ENCODE measurements around the gene NXPH1. TPM values are rescaled to one million over a fixed set of nuclear protein-coding genes. Genes with fewer than 3 reads are reported as not detected.

NXPH1 gene
- total RNA-seq, 1 experiment from 2014 or later: 0.59 TPM

DNA sequence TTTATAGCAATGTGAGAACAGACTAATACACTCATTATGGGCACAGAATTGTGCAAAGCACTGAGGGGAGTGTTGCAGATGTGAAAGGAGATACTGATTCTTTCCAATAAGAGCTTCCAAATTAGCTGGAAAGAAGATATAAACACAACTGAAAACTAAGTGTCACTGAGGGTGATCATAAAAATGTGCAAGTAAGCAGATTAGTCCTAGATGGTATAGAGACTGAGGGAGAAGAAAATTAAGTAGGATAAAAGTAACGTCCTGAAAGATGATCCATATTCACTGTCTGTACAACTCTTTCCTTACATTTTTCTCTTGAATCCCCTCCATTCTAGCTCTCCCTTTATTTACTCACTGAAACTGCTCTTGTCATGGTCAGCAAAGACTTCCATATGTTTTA, 11.2 kb upstream of the NXPH1 start (continued):
- no peak for TF ChIP-seq ZBTB21 (CRISPR knock-in tag; IDR thresholded peaks at IDR 0.05; ENCODE audit: borderline replicate concordance)

DNA sequence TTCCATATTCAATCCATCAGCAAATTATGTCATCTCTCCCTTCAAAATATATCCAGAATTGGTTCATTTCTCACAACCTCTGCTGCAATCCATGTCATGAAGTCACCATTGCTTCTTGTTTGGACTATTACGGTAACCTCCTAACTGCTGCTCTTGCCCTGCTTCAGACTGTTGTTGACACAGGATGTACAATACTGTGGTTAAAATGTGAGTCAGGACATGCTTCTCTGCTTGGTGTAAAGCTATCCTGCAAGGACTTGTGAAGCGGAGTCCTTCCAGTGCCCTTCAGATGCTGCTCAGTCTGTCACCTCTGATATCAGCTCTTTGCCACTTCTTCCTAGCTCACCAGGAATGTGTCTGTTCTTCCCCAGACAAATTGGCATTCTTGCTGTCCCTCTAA, 10.4 kb upstream of the NXPH1 start:
- Mint-ChIP-seq H3K4me1 (no peaks in the 10 kb centered on the region), H3K27ac (no peak overlapping the region), H3K27me3 (ENCODE audit: low read depth) (no peaks in the 10 kb centered on the region), H3K4me3 (no peak overlapping the region), H3K36me3 (no peaks in the 10 kb centered on the region), H3K9me3 (no peaks in the 10 kb centered on the region)
- ChIA-PET CTCF (no interaction called here), POLR2A (no interaction called here)
- DNase-seq (ENCODE audit: low spot score) (no peak), ATAC-seq (no peak)
- no peak for TF ChIP-seq EMX1 (CRISPR knock-in tag; IDR thresholded peaks at IDR 0.05)
- TF ChIP-seq, protein P1, sequence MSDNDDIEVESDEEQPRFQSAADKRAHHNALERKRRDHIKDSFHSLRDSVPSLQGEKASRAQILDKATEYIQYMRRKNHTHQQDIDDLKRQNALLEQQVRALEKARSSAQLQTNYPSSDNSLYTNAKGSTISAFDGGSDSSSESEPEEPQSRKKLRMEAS (CRISPR knock-in tag; IDR thresholded peaks at IDR 0.05): no peak
- TF ChIP-seq ATF1 (CRISPR knock-in tag; IDR thresholded peaks at IDR 0.05): no peak
- TF ChIP-seq GABPB1 (CRISPR knock-in tag; IDR thresholded peaks at IDR 0.05): no peak
- TF ChIP-seq, protein P2, sequence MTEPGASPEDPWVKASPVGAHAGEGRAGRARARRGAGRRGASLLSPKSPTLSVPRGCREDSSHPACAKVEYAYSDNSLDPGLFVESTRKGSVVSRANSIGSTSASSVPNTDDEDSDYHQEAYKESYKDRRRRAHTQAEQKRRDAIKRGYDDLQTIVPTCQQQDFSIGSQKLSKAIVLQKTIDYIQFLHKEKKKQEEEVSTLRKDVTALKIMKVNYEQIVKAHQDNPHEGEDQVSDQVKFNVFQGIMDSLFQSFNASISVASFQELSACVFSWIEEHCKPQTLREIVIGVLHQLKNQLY (CRISPR knock-in tag; IDR thresholded peaks at IDR 0.05): no peak
- no peak for TF ChIP-seq ZNF138 (CRISPR knock-in tag; conservative IDR thresholded peaks at IDR 0.05)
- TF ChIP-seq, protein P3, sequence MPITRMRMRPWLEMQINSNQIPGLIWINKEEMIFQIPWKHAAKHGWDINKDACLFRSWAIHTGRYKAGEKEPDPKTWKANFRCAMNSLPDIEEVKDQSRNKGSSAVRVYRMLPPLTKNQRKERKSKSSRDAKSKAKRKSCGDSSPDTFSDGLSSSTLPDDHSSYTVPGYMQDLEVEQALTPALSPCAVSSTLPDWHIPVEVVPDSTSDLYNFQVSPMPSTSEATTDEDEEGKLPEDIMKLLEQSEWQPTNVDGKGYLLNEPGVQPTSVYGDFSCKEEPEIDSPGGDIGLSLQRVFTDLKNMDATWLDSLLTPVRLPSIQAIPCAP (CRISPR knock-in tag; IDR thresholded peaks at IDR 0.05): no peak
- no peak for TF ChIP-seq HMGA2 (CRISPR knock-in tag; IDR thresholded peaks at IDR 0.05)
- TF ChIP-seq, protein P4, sequence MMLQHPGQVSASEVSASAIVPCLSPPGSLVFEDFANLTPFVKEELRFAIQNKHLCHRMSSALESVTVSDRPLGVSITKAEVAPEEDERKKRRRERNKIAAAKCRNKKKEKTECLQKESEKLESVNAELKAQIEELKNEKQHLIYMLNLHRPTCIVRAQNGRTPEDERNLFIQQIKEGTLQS (CRISPR knock-in tag; conservative IDR thresholded peaks at IDR 0.05): no peak
- TF ChIP-seq, protein P5, sequence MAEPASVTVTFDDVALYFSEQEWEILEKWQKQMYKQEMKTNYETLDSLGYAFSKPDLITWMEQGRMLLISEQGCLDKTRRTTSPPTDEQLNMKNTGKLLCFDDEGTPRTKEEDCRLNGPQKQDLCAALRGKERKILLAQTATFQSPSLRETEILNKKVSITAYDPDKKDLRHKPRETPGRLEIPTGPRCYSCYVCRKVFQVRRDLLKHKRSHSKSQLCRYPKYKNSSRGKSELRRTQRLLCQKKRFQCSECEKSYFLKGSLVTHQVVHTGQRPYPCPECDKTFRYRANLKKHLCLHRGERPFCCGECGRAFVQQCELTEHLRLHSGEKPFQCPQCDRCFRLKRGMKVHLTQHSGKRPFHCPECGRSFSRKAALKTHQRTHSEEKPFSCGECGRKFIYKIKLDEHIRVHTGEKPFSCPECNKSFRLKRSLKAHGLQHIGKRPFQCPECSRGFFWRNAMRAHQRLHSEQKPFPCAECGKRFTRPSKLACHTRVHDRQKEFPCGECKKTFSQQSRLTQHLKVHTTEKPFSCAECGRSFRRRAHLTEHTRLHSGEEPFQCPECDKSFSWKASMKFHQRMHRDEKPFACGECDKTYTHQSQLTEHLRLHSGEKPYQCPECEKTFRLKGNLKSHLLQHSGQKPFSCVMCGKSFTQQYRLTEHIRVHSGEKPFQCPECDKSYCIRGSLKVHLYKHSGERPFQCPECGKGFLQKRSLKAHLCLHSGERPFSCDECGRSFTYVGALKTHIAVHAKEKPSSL (CRISPR knock-in tag; conservative IDR thresholded peaks at IDR 0.05): no peak
- no peak for TF ChIP-seq CBFB (CRISPR knock-in tag; IDR thresholded peaks at IDR 0.05; ENCODE audit: low read depth)
- TF ChIP-seq SMAD4 (CRISPR knock-in tag; IDR thresholded peaks at IDR 0.05): no peak
- TF ChIP-seq, protein P6, sequence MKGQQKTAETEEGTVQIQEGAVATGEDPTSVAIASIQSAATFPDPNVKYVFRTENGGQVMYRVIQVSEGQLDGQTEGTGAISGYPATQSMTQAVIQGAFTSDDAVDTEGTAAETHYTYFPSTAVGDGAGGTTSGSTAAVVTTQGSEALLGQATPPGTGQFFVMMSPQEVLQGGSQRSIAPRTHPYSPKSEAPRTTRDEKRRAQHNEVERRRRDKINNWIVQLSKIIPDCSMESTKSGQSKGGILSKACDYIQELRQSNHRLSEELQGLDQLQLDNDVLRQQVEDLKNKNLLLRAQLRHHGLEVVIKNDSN (CRISPR knock-in tag; IDR thresholded peaks at IDR 0.05): no peak
- TF ChIP-seq ZNF396 (CRISPR knock-in tag; IDR thresholded peaks at IDR 0.05; ENCODE audit: borderline replicate concordance): no peak
- TF ChIP-seq, protein P7, sequence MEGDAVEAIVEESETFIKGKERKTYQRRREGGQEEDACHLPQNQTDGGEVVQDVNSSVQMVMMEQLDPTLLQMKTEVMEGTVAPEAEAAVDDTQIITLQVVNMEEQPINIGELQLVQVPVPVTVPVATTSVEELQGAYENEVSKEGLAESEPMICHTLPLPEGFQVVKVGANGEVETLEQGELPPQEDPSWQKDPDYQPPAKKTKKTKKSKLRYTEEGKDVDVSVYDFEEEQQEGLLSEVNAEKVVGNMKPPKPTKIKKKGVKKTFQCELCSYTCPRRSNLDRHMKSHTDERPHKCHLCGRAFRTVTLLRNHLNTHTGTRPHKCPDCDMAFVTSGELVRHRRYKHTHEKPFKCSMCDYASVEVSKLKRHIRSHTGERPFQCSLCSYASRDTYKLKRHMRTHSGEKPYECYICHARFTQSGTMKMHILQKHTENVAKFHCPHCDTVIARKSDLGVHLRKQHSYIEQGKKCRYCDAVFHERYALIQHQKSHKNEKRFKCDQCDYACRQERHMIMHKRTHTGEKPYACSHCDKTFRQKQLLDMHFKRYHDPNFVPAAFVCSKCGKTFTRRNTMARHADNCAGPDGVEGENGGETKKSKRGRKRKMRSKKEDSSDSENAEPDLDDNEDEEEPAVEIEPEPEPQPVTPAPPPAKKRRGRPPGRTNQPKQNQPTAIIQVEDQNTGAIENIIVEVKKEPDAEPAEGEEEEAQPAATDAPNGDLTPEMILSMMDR (IDR thresholded peaks at IDR 0.05): no peak
- TF ChIP-seq NR3C1 (CRISPR knock-in tag; conservative IDR thresholded peaks at IDR 0.05; ENCODE audit: low read depth): no peak

DNA sequence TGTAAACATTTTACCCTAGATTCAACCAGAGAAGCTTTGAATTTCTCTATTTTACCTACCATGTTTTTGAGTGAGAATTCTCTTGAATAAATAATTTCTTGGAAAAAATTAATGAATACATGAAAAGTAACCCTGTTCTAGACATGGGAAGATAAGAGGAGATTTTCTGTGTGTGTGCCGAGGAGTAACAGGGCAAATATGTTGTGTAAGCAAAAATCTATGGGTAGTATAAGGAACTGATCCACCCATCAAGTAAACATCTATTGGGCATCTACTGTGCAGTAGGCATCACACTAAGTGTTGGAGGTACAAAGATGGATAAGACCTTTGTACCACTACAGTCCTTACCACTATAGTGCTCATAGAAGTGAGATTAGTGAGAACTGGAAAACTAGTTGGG, 8.2 kb upstream of the NXPH1 start:
- H3K4me3 Mint-ChIP-seq: no peak overlapping the region
- ATAC-seq (no peak), DNase-seq (ENCODE audit: low spot score) (no peak)
- H3K9me3 Mint-ChIP-seq: no peaks in the 10 kb centered on the region
- H3K36me3 Mint-ChIP-seq: no peaks in the 10 kb centered on the region
- H3K27me3 Mint-ChIP-seq (ENCODE audit: low read depth): peaks cover 7% of the 10 kb centered on the region
- CTCF ChIA-PET: no interaction called here
- H3K4me1 Mint-ChIP-seq: no peaks in the 10 kb centered on the region
- POLR2A ChIA-PET: no interaction called here
- no peak overlapping the region for H3K27ac Mint-ChIP-seq
- TF ChIP-seq ZNF671 (CRISPR knock-in tag; IDR thresholded peaks at IDR 0.05) (no peak), ESRRA (CRISPR knock-in tag; IDR thresholded peaks at IDR 0.05; ENCODE audit: borderline replicate concordance) (no peak), TEAD4 (CRISPR knock-in tag; IDR thresholded peaks at IDR 0.05) (no peak)
- TF ChIP-seq, protein P8, sequence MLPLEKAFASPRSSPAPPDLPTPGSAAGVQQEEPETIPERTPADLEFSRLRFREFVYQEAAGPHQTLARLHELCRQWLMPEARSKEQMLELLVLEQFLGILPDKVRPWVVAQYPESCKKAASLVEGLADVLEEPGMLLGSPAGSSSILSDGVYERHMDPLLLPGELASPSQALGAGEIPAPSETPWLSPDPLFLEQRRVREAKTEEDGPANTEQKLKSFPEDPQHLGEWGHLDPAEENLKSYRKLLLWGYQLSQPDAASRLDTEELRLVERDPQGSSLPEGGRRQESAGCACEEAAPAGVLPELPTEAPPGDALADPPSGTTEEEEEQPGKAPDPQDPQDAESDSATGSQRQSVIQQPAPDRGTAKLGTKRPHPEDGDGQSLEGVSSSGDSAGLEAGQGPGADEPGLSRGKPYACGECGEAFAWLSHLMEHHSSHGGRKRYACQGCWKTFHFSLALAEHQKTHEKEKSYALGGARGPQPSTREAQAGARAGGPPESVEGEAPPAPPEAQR (CRISPR knock-in tag; IDR thresholded peaks at IDR 0.05): no peak
- TF ChIP-seq, protein P9, sequence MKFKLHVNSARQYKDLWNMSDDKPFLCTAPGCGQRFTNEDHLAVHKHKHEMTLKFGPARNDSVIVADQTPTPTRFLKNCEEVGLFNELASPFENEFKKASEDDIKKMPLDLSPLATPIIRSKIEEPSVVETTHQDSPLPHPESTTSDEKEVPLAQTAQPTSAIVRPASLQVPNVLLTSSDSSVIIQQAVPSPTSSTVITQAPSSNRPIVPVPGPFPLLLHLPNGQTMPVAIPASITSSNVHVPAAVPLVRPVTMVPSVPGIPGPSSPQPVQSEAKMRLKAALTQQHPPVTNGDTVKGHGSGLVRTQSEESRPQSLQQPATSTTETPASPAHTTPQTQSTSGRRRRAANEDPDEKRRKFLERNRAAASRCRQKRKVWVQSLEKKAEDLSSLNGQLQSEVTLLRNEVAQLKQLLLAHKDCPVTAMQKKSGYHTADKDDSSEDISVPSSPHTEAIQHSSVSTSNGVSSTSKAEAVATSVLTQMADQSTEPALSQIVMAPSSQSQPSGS (CRISPR knock-in tag; IDR thresholded peaks at IDR 0.05; ENCODE audit: borderline replicate concordance, low read depth): no peak
- TF ChIP-seq, protein P10, sequence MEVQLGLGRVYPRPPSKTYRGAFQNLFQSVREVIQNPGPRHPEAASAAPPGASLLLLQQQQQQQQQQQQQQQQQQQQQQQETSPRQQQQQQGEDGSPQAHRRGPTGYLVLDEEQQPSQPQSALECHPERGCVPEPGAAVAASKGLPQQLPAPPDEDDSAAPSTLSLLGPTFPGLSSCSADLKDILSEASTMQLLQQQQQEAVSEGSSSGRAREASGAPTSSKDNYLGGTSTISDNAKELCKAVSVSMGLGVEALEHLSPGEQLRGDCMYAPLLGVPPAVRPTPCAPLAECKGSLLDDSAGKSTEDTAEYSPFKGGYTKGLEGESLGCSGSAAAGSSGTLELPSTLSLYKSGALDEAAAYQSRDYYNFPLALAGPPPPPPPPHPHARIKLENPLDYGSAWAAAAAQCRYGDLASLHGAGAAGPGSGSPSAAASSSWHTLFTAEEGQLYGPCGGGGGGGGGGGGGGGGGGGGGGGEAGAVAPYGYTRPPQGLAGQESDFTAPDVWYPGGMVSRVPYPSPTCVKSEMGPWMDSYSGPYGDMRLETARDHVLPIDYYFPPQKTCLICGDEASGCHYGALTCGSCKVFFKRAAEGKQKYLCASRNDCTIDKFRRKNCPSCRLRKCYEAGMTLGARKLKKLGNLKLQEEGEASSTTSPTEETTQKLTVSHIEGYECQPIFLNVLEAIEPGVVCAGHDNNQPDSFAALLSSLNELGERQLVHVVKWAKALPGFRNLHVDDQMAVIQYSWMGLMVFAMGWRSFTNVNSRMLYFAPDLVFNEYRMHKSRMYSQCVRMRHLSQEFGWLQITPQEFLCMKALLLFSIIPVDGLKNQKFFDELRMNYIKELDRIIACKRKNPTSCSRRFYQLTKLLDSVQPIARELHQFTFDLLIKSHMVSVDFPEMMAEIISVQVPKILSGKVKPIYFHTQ (CRISPR knock-in tag; IDR thresholded peaks at IDR 0.05): no peak

All from WTC11 (cell line).